WTC11 (cell line): ENCODE results near the gene TBC1D1. TPM values are rescaled to one million over a fixed set of nuclear protein-coding genes. Genes with fewer than 3 reads are reported as not detected.
"Not testable (repeated sequence)": the region's sequence is repeated elsewhere in the genome, so short reads cannot be mapped to it uniquely, and the experiment has no call there.

Experiments
- ATAC-seq: fragments of 200-7000 bp; cut with Tn5 transposase; 2 replicates; pipeline ENCODE4 v1.10.0; 2021; ENCODE audit warnings: mild to moderate bottlenecking, moderate library complexity
- CTCF ChIA-PET: fragments of 300-600 bp; sonication (Branson Sonifier 250); formaldehyde crosslinking; loops from one replicate; lab custom pipeline; 2021; ENCODE audit warnings: antibody characterized with exemption; lab: Charles Lee
- POLR2A ChIA-PET: fragments of 350-600 bp; sonication (Branson Sonifier 250); formaldehyde crosslinking; loops from one replicate; lab custom pipeline; 2021; ENCODE audit warnings: antibody characterized with exemption; lab: Charles Lee
- DNase-seq: peaks from one replicate; pipeline ENCODE4 v3.0.0; 2021; ENCODE audit warnings: low spot score
- H3K27ac Mint-ChIP-seq: 2 replicates; pipeline ENCODE4 v1.8.0; 2021; ENCODE audit warnings: mixed read lengths
- H3K27me3 Mint-ChIP-seq: 2 replicates; pipeline ENCODE4 v1.8.0; 2021; ENCODE audit warnings: low read depth, mild to moderate bottlenecking, moderate library complexity, mixed read lengths
- H3K36me3 Mint-ChIP-seq: 2 replicates; pipeline ENCODE4 v1.8.0; 2021; ENCODE audit warnings: mixed read lengths
- H3K4me1 Mint-ChIP-seq: 2 replicates; pipeline ENCODE4 v1.8.0; 2022; ENCODE audit warnings: mixed read lengths
- H3K4me3 Mint-ChIP-seq: 2 replicates; pipeline ENCODE4 v1.8.0; 2021; ENCODE audit warnings: mild to moderate bottlenecking, moderate library complexity, mixed read lengths
- H3K9me3 Mint-ChIP-seq: 2 replicates; pipeline ENCODE4 v1.8.0; 2021; ENCODE audit warnings: mixed read lengths
- ATF1 ChIP-seq: sonication (generic); formaldehyde crosslinking; IDR thresholded peaks from 2 replicates; pipeline ENCODE4 v1.8.1; 2023; ENCODE audit warnings: mild to moderate bottlenecking, moderate library complexity, missing genetic modification reagents
- ETV6 ChIP-seq: sonication (generic); formaldehyde crosslinking; IDR thresholded peaks from 2 replicates; pipeline ENCODE4 v1.8.1; 2022; ENCODE audit warnings: mild to moderate bottlenecking, missing genetic modification reagents
- JAZF1 ChIP-seq: fragments of 250-450 bp; sonication (Bioruptor Pico); IDR thresholded peaks from 2 replicates; pipeline ENCODE4 v1.9.0; 2021; ENCODE audit warnings: moderate library complexity, mild to moderate bottlenecking, inconsistent platforms
- RORB ChIP-seq: fragments of 250-450 bp; sonication (Bioruptor Pico); IDR thresholded peaks from 2 replicates; pipeline ENCODE4 v1.9.0; 2021; ENCODE audit warnings: mild to moderate bottlenecking
- SOX15 ChIP-seq: fragments of 250-450 bp; sonication (Bioruptor Pico); IDR thresholded peaks from 2 replicates; pipeline ENCODE4 v1.9.0; 2021; ENCODE audit warnings: mild to moderate bottlenecking
- SP1 ChIP-seq: sonication (generic); formaldehyde crosslinking; conservative IDR thresholded peaks from 2 replicates; pipeline ENCODE4 v1.8.1; 2022; ENCODE audit warnings: missing genetic modification reagents
- TCF7 ChIP-seq: sonication (generic); formaldehyde crosslinking; IDR thresholded peaks from 2 replicates; pipeline ENCODE4 v1.8.0; 2022; ENCODE audit warnings: mild to moderate bottlenecking, low read depth, missing genetic modification reagents, moderate library complexity
- TP53 ChIP-seq: sonication (generic); formaldehyde crosslinking; IDR thresholded peaks from 2 replicates; pipeline ENCODE4 v1.8.1; 2023; ENCODE audit warnings: mild to moderate bottlenecking, missing genetic modification reagents
- ZBTB21 ChIP-seq: sonication (generic); formaldehyde crosslinking; IDR thresholded peaks from 2 replicates; pipeline ENCODE4 v1.8.1; 2023; ENCODE audit warnings: mild to moderate bottlenecking, missing genetic modification reagents, borderline replicate concordance
- ZNF317 ChIP-seq: sonication (generic); formaldehyde crosslinking; IDR thresholded peaks from 2 replicates; pipeline ENCODE4 v1.8.1; 2023; ENCODE audit warnings: low read depth, mild to moderate bottlenecking, moderate library complexity, missing genetic modification reagents, borderline replicate concordance
- ZNF423 ChIP-seq: fragments of 250-450 bp; sonication (Bioruptor Pico); IDR thresholded peaks from 2 replicates; pipeline ENCODE4 v2.1.2; 2022; ENCODE audit warnings: mild to moderate bottlenecking, moderate library complexity
- total RNA-seq: library from RNA; stranded (reverse); gene quantifications from 3 replicates; pipeline ENCODE4 v1.2.3, GENCODE V29; 2021
- TF ChIP-seq, protein P1 (sequence below): sonication (generic); formaldehyde crosslinking; IDR thresholded peaks from 2 replicates; pipeline ENCODE4 v1.8.0; 2023; ENCODE audit warnings: mild to moderate bottlenecking, missing genetic modification reagents
- TF ChIP-seq, protein P2 (sequence below): sonication (generic); formaldehyde crosslinking; IDR thresholded peaks from 2 replicates; pipeline ENCODE4 v1.8.0; 2022; ENCODE audit warnings: mild to moderate bottlenecking, missing genetic modification reagents
- TF ChIP-seq, protein P3 (sequence below): sonication (generic); formaldehyde crosslinking; IDR thresholded peaks from 2 replicates; pipeline ENCODE4 v1.8.1; 2023; ENCODE audit warnings: mild to moderate bottlenecking, missing genetic modification reagents, moderate library complexity
- TF ChIP-seq, protein P4 (sequence below): sonication (generic); formaldehyde crosslinking; IDR thresholded peaks from 2 replicates; pipeline ENCODE4 v1.8.0; 2023; ENCODE audit warnings: missing genetic modification reagents

The TBC1D1 gene
- total RNA-seq, 1 experiment from 2014 or later, result 134 TPM

DNA sequence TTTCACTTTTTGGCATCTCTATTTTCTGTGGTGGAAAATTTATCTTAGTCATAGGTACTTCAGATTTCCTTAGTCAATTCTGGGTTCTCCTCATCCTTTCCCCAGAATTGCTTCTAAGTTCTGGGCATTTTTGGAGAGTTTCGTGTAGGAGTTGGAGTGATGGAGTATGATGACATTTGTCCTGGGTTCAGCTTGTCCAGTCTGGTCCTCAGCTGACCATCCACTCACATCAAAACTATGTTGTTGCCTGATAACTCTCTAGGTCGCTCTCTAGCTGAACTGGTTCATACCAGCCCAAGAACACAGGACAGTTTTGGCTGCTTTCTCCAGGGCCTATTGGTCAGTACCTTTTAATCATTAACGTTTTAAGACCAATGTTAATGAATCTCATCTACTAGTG lies 82.6 kb downstream of the TBC1D1 start (continued):
- TF ChIP-seq, protein P1, sequence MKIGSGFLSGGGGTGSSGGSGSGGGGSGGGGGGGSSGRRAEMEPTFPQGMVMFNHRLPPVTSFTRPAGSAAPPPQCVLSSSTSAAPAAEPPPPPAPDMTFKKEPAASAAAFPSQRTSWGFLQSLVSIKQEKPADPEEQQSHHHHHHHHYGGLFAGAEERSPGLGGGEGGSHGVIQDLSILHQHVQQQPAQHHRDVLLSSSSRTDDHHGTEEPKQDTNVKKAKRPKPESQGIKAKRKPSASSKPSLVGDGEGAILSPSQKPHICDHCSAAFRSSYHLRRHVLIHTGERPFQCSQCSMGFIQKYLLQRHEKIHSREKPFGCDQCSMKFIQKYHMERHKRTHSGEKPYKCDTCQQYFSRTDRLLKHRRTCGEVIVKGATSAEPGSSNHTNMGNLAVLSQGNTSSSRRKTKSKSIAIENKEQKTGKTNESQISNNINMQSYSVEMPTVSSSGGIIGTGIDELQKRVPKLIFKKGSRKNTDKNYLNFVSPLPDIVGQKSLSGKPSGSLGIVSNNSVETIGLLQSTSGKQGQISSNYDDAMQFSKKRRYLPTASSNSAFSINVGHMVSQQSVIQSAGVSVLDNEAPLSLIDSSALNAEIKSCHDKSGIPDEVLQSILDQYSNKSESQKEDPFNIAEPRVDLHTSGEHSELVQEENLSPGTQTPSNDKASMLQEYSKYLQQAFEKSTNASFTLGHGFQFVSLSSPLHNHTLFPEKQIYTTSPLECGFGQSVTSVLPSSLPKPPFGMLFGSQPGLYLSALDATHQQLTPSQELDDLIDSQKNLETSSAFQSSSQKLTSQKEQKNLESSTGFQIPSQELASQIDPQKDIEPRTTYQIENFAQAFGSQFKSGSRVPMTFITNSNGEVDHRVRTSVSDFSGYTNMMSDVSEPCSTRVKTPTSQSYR, result no peak
- TF ChIP-seq JAZF1, result no peak

DNA sequence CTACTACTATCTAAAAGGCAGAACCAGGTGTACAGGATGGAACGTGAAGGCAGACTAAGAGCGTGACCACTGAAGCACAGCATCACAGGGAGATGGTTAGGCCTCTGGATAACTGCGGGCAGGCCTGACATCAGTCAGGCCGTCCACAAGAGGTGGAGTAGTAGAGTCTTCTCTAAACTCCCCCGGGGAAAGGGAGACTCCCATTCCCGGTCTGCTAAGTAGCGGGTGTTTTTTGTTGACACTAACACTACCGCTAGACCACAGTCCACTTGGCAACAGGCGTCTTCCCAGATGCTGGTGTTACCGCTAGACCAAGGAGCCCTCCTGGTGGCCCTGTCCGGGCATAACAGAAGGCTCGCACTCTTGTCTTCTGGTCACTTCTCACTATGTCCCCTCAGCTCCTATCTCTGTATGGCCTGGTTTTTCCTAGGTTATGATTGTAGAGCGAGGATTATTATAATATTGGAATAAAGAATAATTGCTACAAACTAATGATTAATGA lies 84.5 kb downstream of the TBC1D1 start:
- ATAC-seq, H3K4me3 Mint-ChIP-seq, POLR2A ChIA-PET, H3K27ac Mint-ChIP-seq, H3K36me3 Mint-ChIP-seq, H3K27me3 Mint-ChIP-seq: not testable (repeated sequence)
- CTCF ChIA-PET, result interaction anchor here (1.3 kb wide), 1 partner anchor 149 kb away, joined by 4 read pairs; the partner anchor contains the start of gene PGM2
- Mint-ChIP-seq H3K9me3 (peaks cover 22% of the 10 kb centered on the region), H3K4me1 (peaks cover 39% of the 10 kb centered on the region)
- DNase-seq, result peak; percentile 22

DNA sequence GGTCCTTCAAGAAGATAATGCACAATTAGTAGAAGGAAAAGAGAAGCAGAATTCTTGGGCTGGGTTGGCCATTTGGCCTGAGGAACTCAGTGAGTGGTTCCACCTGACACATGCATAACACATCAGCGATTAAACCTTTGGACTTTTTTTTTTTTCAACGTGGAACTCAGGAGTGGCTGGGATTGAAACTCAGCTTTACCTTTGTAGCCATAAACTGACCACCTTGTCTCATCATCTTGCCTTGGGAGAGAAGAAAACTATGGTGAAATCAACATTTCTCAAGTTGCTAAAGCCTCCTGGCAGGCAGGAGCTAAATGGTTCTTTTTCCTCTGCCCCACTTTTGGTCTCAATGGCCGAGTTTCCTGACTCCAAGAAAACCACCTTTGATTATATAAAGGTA lies 85.6 kb downstream of the TBC1D1 start:
- Mint-ChIP-seq H3K4me3 (peak overlapping the region; percentile 65), H3K4me1 (peaks cover 46% of the 10 kb centered on the region), H3K36me3 (peaks cover 5% of the 10 kb centered on the region), H3K9me3 (peaks cover 14% of the 10 kb centered on the region), H3K27ac (peak overlapping the region; percentile 34), H3K27me3 (no peaks in the 10 kb centered on the region)
- ATAC-seq, result no peak
- TF ChIP-seq ZBTB21 (no peak), TP53 (CRISPR knock-in tag) (no peak), SP1 (no peak), RORB (CRISPR knock-in tag) (no peak), TCF7 (CRISPR knock-in tag) (no peak), SOX15 (CRISPR knock-in tag) (no peak), ETV6 (no peak), ZNF317 (CRISPR knock-in tag) (no peak)
- TF ChIP-seq, protein P2, sequence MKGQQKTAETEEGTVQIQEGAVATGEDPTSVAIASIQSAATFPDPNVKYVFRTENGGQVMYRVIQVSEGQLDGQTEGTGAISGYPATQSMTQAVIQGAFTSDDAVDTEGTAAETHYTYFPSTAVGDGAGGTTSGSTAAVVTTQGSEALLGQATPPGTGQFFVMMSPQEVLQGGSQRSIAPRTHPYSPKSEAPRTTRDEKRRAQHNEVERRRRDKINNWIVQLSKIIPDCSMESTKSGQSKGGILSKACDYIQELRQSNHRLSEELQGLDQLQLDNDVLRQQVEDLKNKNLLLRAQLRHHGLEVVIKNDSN (CRISPR knock-in tag), result no peak
- TF ChIP-seq, protein P3, sequence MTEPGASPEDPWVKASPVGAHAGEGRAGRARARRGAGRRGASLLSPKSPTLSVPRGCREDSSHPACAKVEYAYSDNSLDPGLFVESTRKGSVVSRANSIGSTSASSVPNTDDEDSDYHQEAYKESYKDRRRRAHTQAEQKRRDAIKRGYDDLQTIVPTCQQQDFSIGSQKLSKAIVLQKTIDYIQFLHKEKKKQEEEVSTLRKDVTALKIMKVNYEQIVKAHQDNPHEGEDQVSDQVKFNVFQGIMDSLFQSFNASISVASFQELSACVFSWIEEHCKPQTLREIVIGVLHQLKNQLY (CRISPR knock-in tag), result no peak
- POLR2A ChIA-PET, result no interaction called here
- CTCF ChIA-PET, result interaction anchor here (1.0 to 1.3 kb wide), 4 partner anchors 9 to 175 kb away, joined by 3 to 6 read pairs (median 4); partner anchors contain the start of gene PGM2
- DNase-seq, result no peak

DNA sequence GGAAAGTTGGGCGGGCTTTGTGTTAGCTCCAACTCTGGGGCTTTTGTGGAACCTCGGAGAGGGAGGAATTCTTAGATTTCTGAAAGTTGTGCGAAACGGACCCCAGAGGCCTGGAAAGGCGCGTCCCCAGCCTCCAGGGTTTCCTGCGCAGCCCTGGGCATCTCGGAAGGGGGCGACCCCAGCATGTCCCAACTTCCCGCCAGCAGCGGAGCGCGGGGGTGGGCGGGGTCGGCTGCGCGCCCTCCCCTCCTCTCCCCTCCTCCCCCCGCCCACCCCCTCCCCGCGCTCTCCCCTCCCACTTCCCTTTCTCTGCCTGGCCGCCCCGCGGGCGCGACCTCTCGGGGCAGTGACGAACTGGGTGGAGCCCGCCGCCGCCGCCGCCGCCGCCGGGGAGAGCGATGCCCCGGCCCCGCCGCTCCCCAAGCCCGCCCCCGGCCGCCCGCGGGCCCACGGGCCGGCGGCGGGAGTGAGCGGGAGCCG lies 86.1 kb downstream of the TBC1D1 start:
- Mint-ChIP-seq H3K4me3 (peak overlapping the region; percentile 65), H3K27me3 (no peaks in the 10 kb centered on the region), H3K9me3 (peaks cover 11% of the 10 kb centered on the region), H3K4me1 (peaks cover 51% of the 10 kb centered on the region), H3K27ac (no peak overlapping the region), H3K36me3 (peaks cover 5% of the 10 kb centered on the region)
- ChIA-PET CTCF (interaction anchor here (1.0 to 1.3 kb wide), 4 partner anchors 9 to 175 kb away, joined by 3 to 6 read pairs (median 4); partner anchors contain the start of gene PGM2), POLR2A (no interaction called here)
- DNase-seq, result peak; percentile 80
- ATAC-seq, result peak; percentile 87
- TF ChIP-seq SP1 (peak; percentile 61; the same call in 1 of the 2 replicates), ATF1 (CRISPR knock-in tag) (no peak), ZNF423 (CRISPR knock-in tag) (0 out of 2 replicates have a peak, but pooled peaks have one; percentile 5)
- TF ChIP-seq, protein P1, result no peak
- TF ChIP-seq, protein P4, sequence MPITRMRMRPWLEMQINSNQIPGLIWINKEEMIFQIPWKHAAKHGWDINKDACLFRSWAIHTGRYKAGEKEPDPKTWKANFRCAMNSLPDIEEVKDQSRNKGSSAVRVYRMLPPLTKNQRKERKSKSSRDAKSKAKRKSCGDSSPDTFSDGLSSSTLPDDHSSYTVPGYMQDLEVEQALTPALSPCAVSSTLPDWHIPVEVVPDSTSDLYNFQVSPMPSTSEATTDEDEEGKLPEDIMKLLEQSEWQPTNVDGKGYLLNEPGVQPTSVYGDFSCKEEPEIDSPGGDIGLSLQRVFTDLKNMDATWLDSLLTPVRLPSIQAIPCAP (CRISPR knock-in tag), result no peak
